OCI-LY3 (cell line): Measurements from ENCODE around the gene NLGN1.

ENCODE experiments used
- EZH2phosphoT487 ChIP-seq: fragments of 200-600 bp; shearing (Covaris generic); IDR thresholded peaks from 2 replicates; pipeline ENCODE4 v1.6.1; 2018; ENCODE audit warnings: antibody characterized with exemption, mixed run types, low read depth
- TF ChIP-seq, protein P1 (sequence below): fragments of 200-600, 300-600 bp; sonication (generic); IDR thresholded peaks from 2 replicates; pipeline ENCODE4 v1.5.1; 2014; ENCODE audit warnings: antibody characterized with exemption, low read length, low read depth

DNA sequence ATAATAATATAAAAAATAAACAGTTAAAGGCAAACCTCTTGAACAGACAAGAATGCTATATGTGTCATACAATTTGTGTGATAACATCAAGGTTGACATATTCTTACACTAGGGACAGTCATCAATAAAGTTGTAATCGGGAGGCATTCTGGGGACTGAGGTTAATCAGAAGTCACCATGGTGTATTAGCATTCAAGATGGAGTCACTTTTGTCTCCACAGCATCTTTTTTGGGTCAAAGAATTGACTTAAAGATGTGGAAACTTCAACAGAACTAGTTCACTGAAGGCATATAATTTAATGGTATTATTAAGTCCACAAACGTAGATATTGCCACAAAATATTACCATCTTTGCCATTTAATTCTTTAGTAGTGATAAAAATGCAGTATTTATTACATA, 836.0 kb downstream of the NLGN1 start:
- TF ChIP-seq, protein P1, sequence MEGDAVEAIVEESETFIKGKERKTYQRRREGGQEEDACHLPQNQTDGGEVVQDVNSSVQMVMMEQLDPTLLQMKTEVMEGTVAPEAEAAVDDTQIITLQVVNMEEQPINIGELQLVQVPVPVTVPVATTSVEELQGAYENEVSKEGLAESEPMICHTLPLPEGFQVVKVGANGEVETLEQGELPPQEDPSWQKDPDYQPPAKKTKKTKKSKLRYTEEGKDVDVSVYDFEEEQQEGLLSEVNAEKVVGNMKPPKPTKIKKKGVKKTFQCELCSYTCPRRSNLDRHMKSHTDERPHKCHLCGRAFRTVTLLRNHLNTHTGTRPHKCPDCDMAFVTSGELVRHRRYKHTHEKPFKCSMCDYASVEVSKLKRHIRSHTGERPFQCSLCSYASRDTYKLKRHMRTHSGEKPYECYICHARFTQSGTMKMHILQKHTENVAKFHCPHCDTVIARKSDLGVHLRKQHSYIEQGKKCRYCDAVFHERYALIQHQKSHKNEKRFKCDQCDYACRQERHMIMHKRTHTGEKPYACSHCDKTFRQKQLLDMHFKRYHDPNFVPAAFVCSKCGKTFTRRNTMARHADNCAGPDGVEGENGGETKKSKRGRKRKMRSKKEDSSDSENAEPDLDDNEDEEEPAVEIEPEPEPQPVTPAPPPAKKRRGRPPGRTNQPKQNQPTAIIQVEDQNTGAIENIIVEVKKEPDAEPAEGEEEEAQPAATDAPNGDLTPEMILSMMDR: no peak
- TF ChIP-seq EZH2phosphoT487: no peak
